GM23338 (cell line): ENCODE data around the gene HCFC1. TPM values are rescaled to one million over a fixed set of nuclear protein-coding genes. Genes with fewer than 3 reads are reported as not detected.

Source experiments
- ATAC-seq: fragments of 200-7000 bp; cut with Tn5 transposase; 3 replicates; pipeline ENCODE4 v1.9.1; 2020
- DNase-seq: peaks from one replicate; pipeline ENCODE4 v3.0.0-alpha.2; 2015; ENCODE audit warnings: low spot score
- H2AFZ ChIP-seq: fragments of 200-600 bp; sonication (generic); 2 replicates; pipeline ENCODE4 v1.8.0; 2016; ENCODE audit warnings: antibody characterized with exemption, mild to moderate bottlenecking, moderate library complexity
- H3F3A ChIP-seq: fragments of 200-600 bp; sonication (generic); replicated peaks from 2 replicates; pipeline ENCODE4 v1.8.0; 2017; ENCODE audit warnings: antibody characterized with exemption, mixed run types, low read depth
- H3K27ac ChIP-seq: fragments of 200-600 bp; sonication (generic); 2 replicates; pipeline ENCODE4 v1.6.1; 2016; ENCODE audit warnings: low read depth
- H3K27me3 ChIP-seq: fragments of 200-600 bp; sonication (generic); 2 replicates; pipeline ENCODE4 v1.8.0; 2016; ENCODE audit warnings: mild to moderate bottlenecking, mixed run types, moderate library complexity; ENCODE audit not compliant: insufficient read depth
- H3K36me3 ChIP-seq: fragments of 200-600 bp; sonication (generic); 2 replicates; pipeline ENCODE4 v1.8.0; 2016; ENCODE audit warnings: mild to moderate bottlenecking; ENCODE audit not compliant: insufficient read depth
- H3K4me1 ChIP-seq: fragments of 200-600 bp; sonication (generic); 2 replicates; pipeline ENCODE4 v1.8.0; 2016; ENCODE audit warnings: mild to moderate bottlenecking, moderate library complexity; ENCODE audit not compliant: insufficient read depth
- H3K4me2 ChIP-seq: fragments of 200-600 bp; sonication (generic); 2 replicates; pipeline ENCODE4 v1.7.1; 2017; ENCODE audit warnings: mixed run types
- H3K4me3 ChIP-seq: fragments of 200-600 bp; sonication (generic); 2 replicates; pipeline ENCODE4 v1.6.1; 2016; ENCODE audit warnings: mixed run types
- H3K79me2 ChIP-seq: fragments of 200-600 bp; sonication (generic); replicated peaks from 2 replicates; pipeline ENCODE4 v1.8.0; 2017; ENCODE audit warnings: mild to moderate bottlenecking; ENCODE audit not compliant: insufficient read depth
- H3K9me2 ChIP-seq: fragments of 200-600 bp; sonication (generic); 2 replicates; pipeline ENCODE4 v1.8.0; 2017; ENCODE audit not compliant: insufficient read depth
- H4K20me1 ChIP-seq: fragments of 200-600 bp; sonication (generic); replicated peaks from 2 replicates; pipeline ENCODE4 v1.8.0; 2017; ENCODE audit warnings: mild to moderate bottlenecking; ENCODE audit not compliant: insufficient read depth
- H3K27ac Mint-ChIP-seq: 2 replicates; pipeline ENCODE4 v1.8.0; 2020; ENCODE audit warnings: inconsistent platforms, mild to moderate bottlenecking, moderate library complexity, mixed read lengths
- H3K27me3 Mint-ChIP-seq: 3 replicates; pipeline ENCODE4 v1.8.0; 2022; ENCODE audit warnings: low read depth, mild to moderate bottlenecking, moderate library complexity, mixed read lengths, inconsistent platforms; ENCODE audit not compliant: insufficient read depth, poor library complexity
- H3K36me3 Mint-ChIP-seq: 3 replicates; pipeline ENCODE4 v1.8.0; 2021; ENCODE audit warnings: low read depth, mild to moderate bottlenecking, inconsistent platforms, moderate library complexity, mixed read lengths
- H3K4me1 Mint-ChIP-seq: 3 replicates; pipeline ENCODE4 v1.8.0; 2020; ENCODE audit warnings: mild to moderate bottlenecking, inconsistent platforms, mixed read lengths
- H3K4me3 Mint-ChIP-seq: 3 replicates; pipeline ENCODE4 v1.8.0; 2021; ENCODE audit warnings: moderate library complexity, mild to moderate bottlenecking, inconsistent platforms, mixed read lengths
- H3K9me3 Mint-ChIP-seq: 3 replicates; pipeline ENCODE4 v1.8.0; 2020; ENCODE audit warnings: moderate library complexity, mild to moderate bottlenecking, inconsistent platforms, mixed read lengths
- CREB1 ChIP-seq: fragments of 250-450 bp; sonication (Bioruptor Pico); IDR thresholded peaks from 2 replicates; pipeline ENCODE4 v1.5.0; 2020; ENCODE audit warnings: low read depth, mild to moderate bottlenecking, moderate library complexity
- NANOG ChIP-seq: IDR thresholded peaks from 2 replicates; pipeline ENCODE4 v1.6.1; 2016; ENCODE audit warnings: antibody characterized with exemption, borderline replicate concordance
- POLR2AphosphoS5 ChIP-seq: IDR thresholded peaks from 2 replicates; pipeline ENCODE4 v1.6.1; 2016; ENCODE audit warnings: antibody characterized with exemption, low read depth
- STAT1 ChIP-seq: IDR thresholded peaks from one replicate; pipeline ENCODE4 v1.6.1; 2016; ENCODE audit warnings: antibody characterized with exemption; ENCODE audit not compliant: unreplicated experiment
- polyA plus RNA-seq: library from polyadenylated mRNA; unstranded; fragments of >200 nt; fragmentation: Nextera tagmentation; extraction: Ambion mirVana; gene quantifications from 2 replicates; pipeline ENCODE4 v1.2.1, GENCODE V29; 2016
- total RNA-seq: library from RNA; depleted of rRNA; stranded (reverse); fragments of >200 nt; shearing (Covaris generic); gene quantifications from 2 replicates; pipeline ENCODE4 v1.2.3, GENCODE V29; 2014
- TF ChIP-seq, protein P1 (sequence below): IDR thresholded peaks from one replicate; pipeline ENCODE4 v1.6.1; 2018; ENCODE audit warnings: antibody characterized with exemption; ENCODE audit not compliant: unreplicated experiment
- TF ChIP-seq, protein P2 (sequence below): IDR thresholded peaks from 2 replicates; pipeline ENCODE4 v1.6.1; 2016; ENCODE audit warnings: antibody characterized with exemption
- TF ChIP-seq, protein P3 (sequence below), 2 experiments: fragments of 200-600 bp in 1 of 2; sonication (generic) in 1 of 2; conservative IDR thresholded peaks; 2 replicates each; pipeline versions ENCODE4 v1.5.1 to v1.6.1; 2016 to 2017; ENCODE audit warnings: antibody characterized with exemption in 2 of 2, low read depth in 2 of 2, mild to moderate bottlenecking in 2 of 2, moderate library complexity in 1 of 2

HCFC1 gene
- total and polyA plus RNA-seq, 2 experiments from 2014 or later: 33.0 to 188 TPM

DNA sequence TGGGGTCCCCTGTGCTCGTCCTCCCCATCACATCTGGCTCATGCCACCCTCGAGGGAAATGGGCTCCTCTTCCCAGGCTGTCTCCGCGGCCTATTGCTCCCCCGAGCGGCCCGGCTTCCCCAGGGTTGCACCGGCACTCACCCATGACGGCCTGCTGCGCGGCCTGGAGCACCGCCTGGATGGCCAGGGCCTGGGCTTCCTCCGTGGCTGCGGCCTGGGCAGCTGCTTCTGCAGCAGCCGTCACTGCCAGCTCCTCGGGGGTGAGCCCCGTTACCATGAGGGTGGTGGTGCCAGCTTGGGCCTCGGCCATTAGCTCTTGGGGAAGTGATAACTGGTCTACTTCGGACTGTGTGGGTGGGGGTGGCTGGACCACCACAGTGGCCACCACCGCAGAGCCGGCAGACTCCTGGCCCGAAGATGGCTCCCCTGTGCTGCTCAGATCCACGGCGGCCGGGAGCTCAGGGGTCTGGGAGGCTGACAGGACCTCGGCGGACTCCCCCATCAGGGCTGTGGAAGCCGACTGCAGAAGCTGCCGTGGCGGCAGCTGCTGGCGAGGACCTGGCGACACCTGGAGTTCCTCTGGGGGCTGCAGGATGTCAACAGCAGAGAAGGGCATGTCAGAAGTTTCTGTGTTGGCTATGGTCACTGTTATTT lies 19.1 kb downstream of the HCFC1 start:
- Histone ChIP-seq H3K4me3 (no peak overlapping the region), H3K4me1 (no peaks in the 10 kb centered on the region; the same call in 1 of the 2 replicates), H4K20me1 (no peaks in the 10 kb centered on the region), H3F3A (no peaks in the 10 kb centered on the region), H2AFZ (no peak overlapping the region), H3K27me3 (no peaks in the 10 kb centered on the region), H3K27ac (no peak overlapping the region), H3K9me2 (no peaks in the 10 kb centered on the region), H3K4me2 (no peak overlapping the region), H3K36me3 (no peaks in the 10 kb centered on the region; the same call in 1 of the 2 replicates), H3K79me2 (no peaks in the 10 kb centered on the region)
- no peak for TF ChIP-seq NANOG
- no peak for TF ChIP-seq STAT1
- no peaks in the 10 kb centered on the region for H3K9me3 Mint-ChIP-seq
- no peak overlapping the region for H3K4me3 Mint-ChIP-seq
- DNase-seq (no peak), ATAC-seq (no peak)
- peak overlapping the region; percentile 74 for H3K27ac Mint-ChIP-seq
- peaks cover 15% of the 10 kb centered on the region for H3K4me1 Mint-ChIP-seq
- H3K36me3 Mint-ChIP-seq: peaks cover 71% of the 10 kb centered on the region
- H3K27me3 Mint-ChIP-seq: peaks cover 2% of the 10 kb centered on the region

DNA sequence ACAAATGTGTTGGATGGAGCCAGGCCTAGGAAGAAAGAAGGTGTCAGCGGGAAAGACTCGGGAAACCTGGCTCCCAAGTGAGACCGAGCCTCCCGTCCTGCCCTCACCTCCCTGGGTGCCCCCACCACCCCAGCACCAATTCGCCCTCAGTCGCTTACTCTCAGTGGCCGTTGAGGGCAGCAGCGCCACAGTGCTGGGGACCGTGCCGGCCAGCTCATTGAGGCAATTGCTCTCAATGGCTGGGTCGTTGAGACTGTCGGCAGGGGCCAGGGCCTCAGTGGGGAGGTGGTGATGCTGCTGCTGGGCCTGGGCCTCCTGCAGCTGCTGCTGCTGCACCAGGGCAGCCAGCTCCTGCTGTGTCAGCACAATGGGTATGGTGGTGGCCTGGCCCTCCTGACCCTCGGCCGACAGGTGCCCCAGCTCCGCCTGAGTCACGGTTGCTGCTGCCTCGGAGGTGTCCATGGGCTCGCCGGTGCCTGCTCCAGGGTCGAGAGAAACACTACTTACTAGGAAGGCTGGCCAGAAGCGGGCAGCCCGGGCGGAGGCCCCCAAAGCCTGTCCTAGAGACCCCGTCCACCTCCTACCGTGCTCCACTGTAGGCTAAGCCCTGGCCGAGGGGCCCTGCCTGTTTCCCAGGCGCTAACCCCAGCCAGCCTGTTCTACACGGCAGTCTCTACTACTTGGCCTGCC lies 19.8 kb downstream of the HCFC1 start:
- Mint-ChIP-seq H3K36me3 (peaks cover 67% of the 10 kb centered on the region), H3K9me3 (no peaks in the 10 kb centered on the region), H3K4me1 (peaks cover 17% of the 10 kb centered on the region), H3K27ac (no peak overlapping the region), H3K4me3 (no peak overlapping the region; the same call in 2 of the 3 replicates), H3K27me3 (peaks cover 2% of the 10 kb centered on the region)
- no peak for DNase-seq
- Histone ChIP-seq H3K4me2 (no peak overlapping the region), H3K9me2 (no peaks in the 10 kb centered on the region), H3K79me2 (no peaks in the 10 kb centered on the region), H3K4me1 (no peaks in the 10 kb centered on the region; the same call in 1 of the 2 replicates), H3K4me3 (no peak overlapping the region), H3F3A (no peaks in the 10 kb centered on the region), H2AFZ (no peak overlapping the region), H3K36me3 (no peaks in the 10 kb centered on the region; the same call in 1 of the 2 replicates), H4K20me1 (no peaks in the 10 kb centered on the region), H3K27ac (no peak overlapping the region), H3K27me3 (no peaks in the 10 kb centered on the region)
- ATAC-seq: no peak
- TF ChIP-seq, protein P1, sequence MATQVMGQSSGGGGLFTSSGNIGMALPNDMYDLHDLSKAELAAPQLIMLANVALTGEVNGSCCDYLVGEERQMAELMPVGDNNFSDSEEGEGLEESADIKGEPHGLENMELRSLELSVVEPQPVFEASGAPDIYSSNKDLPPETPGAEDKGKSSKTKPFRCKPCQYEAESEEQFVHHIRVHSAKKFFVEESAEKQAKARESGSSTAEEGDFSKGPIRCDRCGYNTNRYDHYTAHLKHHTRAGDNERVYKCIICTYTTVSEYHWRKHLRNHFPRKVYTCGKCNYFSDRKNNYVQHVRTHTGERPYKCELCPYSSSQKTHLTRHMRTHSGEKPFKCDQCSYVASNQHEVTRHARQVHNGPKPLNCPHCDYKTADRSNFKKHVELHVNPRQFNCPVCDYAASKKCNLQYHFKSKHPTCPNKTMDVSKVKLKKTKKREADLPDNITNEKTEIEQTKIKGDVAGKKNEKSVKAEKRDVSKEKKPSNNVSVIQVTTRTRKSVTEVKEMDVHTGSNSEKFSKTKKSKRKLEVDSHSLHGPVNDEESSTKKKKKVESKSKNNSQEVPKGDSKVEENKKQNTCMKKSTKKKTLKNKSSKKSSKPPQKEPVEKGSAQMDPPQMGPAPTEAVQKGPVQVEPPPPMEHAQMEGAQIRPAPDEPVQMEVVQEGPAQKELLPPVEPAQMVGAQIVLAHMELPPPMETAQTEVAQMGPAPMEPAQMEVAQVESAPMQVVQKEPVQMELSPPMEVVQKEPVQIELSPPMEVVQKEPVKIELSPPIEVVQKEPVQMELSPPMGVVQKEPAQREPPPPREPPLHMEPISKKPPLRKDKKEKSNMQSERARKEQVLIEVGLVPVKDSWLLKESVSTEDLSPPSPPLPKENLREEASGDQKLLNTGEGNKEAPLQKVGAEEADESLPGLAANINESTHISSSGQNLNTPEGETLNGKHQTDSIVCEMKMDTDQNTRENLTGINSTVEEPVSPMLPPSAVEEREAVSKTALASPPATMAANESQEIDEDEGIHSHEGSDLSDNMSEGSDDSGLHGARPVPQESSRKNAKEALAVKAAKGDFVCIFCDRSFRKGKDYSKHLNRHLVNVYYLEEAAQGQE: no peak
- TF ChIP-seq POLR2AphosphoS5 (no peak), CREB1 (CRISPR knock-in tag) (no peak)
- TF ChIP-seq, protein P2, sequence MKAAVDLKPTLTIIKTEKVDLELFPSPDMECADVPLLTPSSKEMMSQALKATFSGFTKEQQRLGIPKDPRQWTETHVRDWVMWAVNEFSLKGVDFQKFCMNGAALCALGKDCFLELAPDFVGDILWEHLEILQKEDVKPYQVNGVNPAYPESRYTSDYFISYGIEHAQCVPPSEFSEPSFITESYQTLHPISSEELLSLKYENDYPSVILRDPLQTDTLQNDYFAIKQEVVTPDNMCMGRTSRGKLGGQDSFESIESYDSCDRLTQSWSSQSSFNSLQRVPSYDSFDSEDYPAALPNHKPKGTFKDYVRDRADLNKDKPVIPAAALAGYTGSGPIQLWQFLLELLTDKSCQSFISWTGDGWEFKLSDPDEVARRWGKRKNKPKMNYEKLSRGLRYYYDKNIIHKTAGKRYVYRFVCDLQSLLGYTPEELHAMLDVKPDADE: no peak
- TF ChIP-seq, protein P3, sequence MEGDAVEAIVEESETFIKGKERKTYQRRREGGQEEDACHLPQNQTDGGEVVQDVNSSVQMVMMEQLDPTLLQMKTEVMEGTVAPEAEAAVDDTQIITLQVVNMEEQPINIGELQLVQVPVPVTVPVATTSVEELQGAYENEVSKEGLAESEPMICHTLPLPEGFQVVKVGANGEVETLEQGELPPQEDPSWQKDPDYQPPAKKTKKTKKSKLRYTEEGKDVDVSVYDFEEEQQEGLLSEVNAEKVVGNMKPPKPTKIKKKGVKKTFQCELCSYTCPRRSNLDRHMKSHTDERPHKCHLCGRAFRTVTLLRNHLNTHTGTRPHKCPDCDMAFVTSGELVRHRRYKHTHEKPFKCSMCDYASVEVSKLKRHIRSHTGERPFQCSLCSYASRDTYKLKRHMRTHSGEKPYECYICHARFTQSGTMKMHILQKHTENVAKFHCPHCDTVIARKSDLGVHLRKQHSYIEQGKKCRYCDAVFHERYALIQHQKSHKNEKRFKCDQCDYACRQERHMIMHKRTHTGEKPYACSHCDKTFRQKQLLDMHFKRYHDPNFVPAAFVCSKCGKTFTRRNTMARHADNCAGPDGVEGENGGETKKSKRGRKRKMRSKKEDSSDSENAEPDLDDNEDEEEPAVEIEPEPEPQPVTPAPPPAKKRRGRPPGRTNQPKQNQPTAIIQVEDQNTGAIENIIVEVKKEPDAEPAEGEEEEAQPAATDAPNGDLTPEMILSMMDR (conservative IDR thresholded peaks at IDR 0.05; ENCODE audit: low read depth in 2 of 2): no peak
